Sciatic nerve (tissue), 2 donors: ENCODE data around the gene MMP21. TPM values are rescaled to one million over a fixed set of nuclear protein-coding genes. Genes with fewer than 3 reads are reported as not detected.

ENCODE experiments used
- ATAC-seq: fragments of 200-7000 bp; cut with Tn5 transposase; one replicate; pipeline ENCODE4 v1.9.1; 2020; ENCODE audit warnings: mild to moderate bottlenecking, moderate library complexity
- DNase-seq: peaks from one replicate; pipeline ENCODE4 v3.0.0-alpha.2; 2020; ENCODE audit warnings: low spot score
- intact Hi-C: fragments of 100-400 bp; cut with DNase I; formaldehyde crosslinking; loops from one replicate; pipeline ENCODE4 v1.14.2; 2022
- microRNA-seq: library from miRNA; unstranded; fragments of <30 nt; microRNA quantifications from one replicate; pipeline ENCODE4 v1.2.0, GENCODE V29; 2020
- total RNA-seq: library from RNA; stranded (reverse); fragmentation: NEBNext Ultra II Directional; extraction: Animal tissue kit (Norgen Biotek cat#: 25700); gene quantifications from one replicate; pipeline ENCODE4 v1.2.1, GENCODE V29; 2021
- donor health status: DM: no; HTN: no; CAD: no.
- donor health status: DM: no; HTN: no; CAD: no.

The MMP21 gene
- total RNA-seq, 1 donor from 2014 or later = 0.31 TPM

- DNase-seq = no peak
- intact Hi-C loops = no loop called here
- ATAC-seq = no peak
Measured at GRCh38 chr10:125722811-125723210, 52.8 kb downstream of the MMP21 start.

- no peak for DNase-seq
- intact Hi-C loops = no loop called here
- ATAC-seq = no peak
Measured at GRCh38 chr10:125721035-125721434, 54.6 kb downstream of the MMP21 start.

- intact Hi-C loops = no loop called here
- DNase-seq (no peak), ATAC-seq (no peak)
Measured at GRCh38 chr10:125720002-125720382, 55.6 kb downstream of the MMP21 start.

GRCh38 chr10:125719173-125720001, 56.2 kb downstream of the MMP21 start, which contains the start of gene EDRF1:
Gene EDRF1, plus strand, starts transcription at chr10:125719709. Its CDS starts 99 bp downstream, at chr10:125719808.
- ATAC-seq (peak; percentile 100), DNase-seq (peak; percentile 99)
- intact Hi-C loops = no loop called here

Small RNA genes lying within 50 kb of the gene (microRNA-seq; reads per million reads assigned to microRNA genes)
- gene MIR4484 = not detected

Other genes starting within 250 kb of the MMP21 start
- not detected for gene TEX36, start 92.7 kb downstream of the MMP21 start, total RNA-seq
- 28.6 TPM for gene EDRF1, start 56.1 kb downstream of the MMP21 start, total RNA-seq
- 30.6 TPM for gene UROS, start 47.4 kb upstream of the MMP21 start, total RNA-seq
- 31.3 TPM for gene BCCIP, start 47.7 kb upstream of the MMP21 start, total RNA-seq
- 20.8 TPM for gene DHX32, start 105.5 kb upstream of the MMP21 start, total RNA-seq
- gene FANK1, start 120.7 kb upstream of the MMP21 start, total RNA-seq = 2.1 TPM